SK-N-SH treated with all-trans-retinoic acid at 6 μM for 48 hours (cell line): Measurements from ENCODE around the gene PADI3.

ENCODE experiments used
- ATAC-seq: fragments of 200-7000 bp; cut with Tn5 transposase; 3 replicates; pipeline ENCODE4 v1.9.1; 2020; ENCODE audit warnings: mild to moderate bottlenecking, moderate library complexity
- ARNTL ChIP-seq: fragments of 450-650 bp; formaldehyde crosslinking; IDR thresholded peaks from 2 replicates; pipeline ENCODE4 v1.5.0; 2020; ENCODE audit warnings: low read depth, mild to moderate bottlenecking, moderate library complexity, borderline replicate concordance
- BACH2 ChIP-seq: fragments of 250-450 bp; sonication (Bioruptor Pico); IDR thresholded peaks from 2 replicates; pipeline ENCODE4 v1.9.0; 2021; ENCODE audit warnings: mild to moderate bottlenecking, borderline replicate concordance
- CREB5 ChIP-seq: fragments of 250-450 bp; sonication (Bioruptor Pico); IDR thresholded peaks from 2 replicates; pipeline ENCODE4 v1.5.1; 2020; ENCODE audit warnings: low read depth, mild to moderate bottlenecking, moderate library complexity
- CSRNP3 ChIP-seq: fragments of 250-450 bp; sonication (Bioruptor Pico); IDR thresholded peaks from 2 replicates; pipeline ENCODE4 v1.5.1; 2021; ENCODE audit warnings: mild to moderate bottlenecking, moderate library complexity
- ESRRG ChIP-seq: fragments of 250-450 bp; sonication (Bioruptor Pico); IDR thresholded peaks from 2 replicates; pipeline ENCODE4 v1.6.1; 2021; ENCODE audit warnings: mild to moderate bottlenecking
- GLIS3 ChIP-seq: fragments of 250-450 bp; sonication (Bioruptor Pico); IDR thresholded peaks from 2 replicates; pipeline ENCODE4 v1.5.0; 2020; ENCODE audit warnings: mild to moderate bottlenecking, moderate library complexity
- ISL1 ChIP-seq: fragments of 250-450 bp; sonication (Bioruptor Pico); IDR thresholded peaks from 2 replicates; pipeline ENCODE4 v2.1.2; 2022; ENCODE audit warnings: mild to moderate bottlenecking, moderate library complexity
- OSR1 ChIP-seq: fragments of 250-450 bp; sonication (Bioruptor Pico); IDR thresholded peaks from 2 replicates; pipeline ENCODE4 v1.8.0; 2022; ENCODE audit warnings: moderate library complexity, mild to moderate bottlenecking, inconsistent platforms
- PATZ1 ChIP-seq: fragments of 250-450 bp; sonication (Bioruptor Pico); IDR thresholded peaks from 2 replicates; pipeline ENCODE4 v1.8.0; 2020; ENCODE audit warnings: mild to moderate bottlenecking, moderate library complexity, borderline replicate concordance
- POU6F1 ChIP-seq: fragments of 250-450 bp; sonication (Bioruptor Pico); IDR thresholded peaks from 2 replicates; pipeline ENCODE4 v1.8.0; 2021; ENCODE audit warnings: low read depth, mild to moderate bottlenecking, moderate library complexity, borderline replicate concordance
- PPARA ChIP-seq: fragments of 250-450 bp; sonication (Bioruptor Pico); IDR thresholded peaks from 2 replicates; pipeline ENCODE4 v1.5.0; 2020; ENCODE audit warnings: mild to moderate bottlenecking, borderline replicate concordance
- RARB ChIP-seq: fragments of 250-450 bp; sonication (Bioruptor Pico); IDR thresholded peaks from 2 replicates; pipeline ENCODE4 v1.8.0; 2021; ENCODE audit warnings: mild to moderate bottlenecking, moderate library complexity
- SNAI2 ChIP-seq: fragments of 250-450 bp; sonication (Bioruptor Pico); IDR thresholded peaks from 2 replicates; pipeline ENCODE4 v1.5.0; 2020; ENCODE audit warnings: mild to moderate bottlenecking, moderate library complexity
- TCF4 ChIP-seq: fragments of 250-450 bp; sonication (Bioruptor Pico); IDR thresholded peaks from 2 replicates; pipeline ENCODE4 v1.8.0; 2021; ENCODE audit warnings: mild to moderate bottlenecking, moderate library complexity, borderline replicate concordance
- TOX ChIP-seq: fragments of 250-450 bp; sonication (Bioruptor Pico); IDR thresholded peaks from 2 replicates; pipeline ENCODE4 v1.8.0; 2021; ENCODE audit warnings: mild to moderate bottlenecking, moderate library complexity, borderline replicate concordance
- TSHZ2 ChIP-seq: fragments of 250-450 bp; sonication (Bioruptor Pico); IDR thresholded peaks from 2 replicates; pipeline ENCODE4 v1.5.0; 2020; ENCODE audit warnings: mild to moderate bottlenecking, moderate library complexity
- ZC3H10 ChIP-seq: fragments of 250-450 bp; sonication (Bioruptor Pico); IDR thresholded peaks from 2 replicates; pipeline ENCODE4 v1.5.1; 2021; ENCODE audit warnings: mild to moderate bottlenecking, moderate library complexity
- ZFP3 ChIP-seq: fragments of 250-450 bp; sonication (Bioruptor Pico); IDR thresholded peaks from 2 replicates; pipeline ENCODE4 v1.5.0; 2020; ENCODE audit warnings: mild to moderate bottlenecking, moderate library complexity
- ZFP30 ChIP-seq: fragments of 450-650 bp; formaldehyde crosslinking; IDR thresholded peaks from 2 replicates; pipeline ENCODE4 v1.5.0; 2022; ENCODE audit warnings: mild to moderate bottlenecking, moderate library complexity
- ZNF70 ChIP-seq: fragments of 450-650 bp; formaldehyde crosslinking; IDR thresholded peaks from 2 replicates; pipeline ENCODE4 v1.5.0; 2020; ENCODE audit warnings: mild to moderate bottlenecking, moderate library complexity
- ZNF8 ChIP-seq: fragments of 450-650 bp; formaldehyde crosslinking; IDR thresholded peaks from 2 replicates; pipeline ENCODE4 v1.5.0; 2020; ENCODE audit warnings: mild to moderate bottlenecking, moderate library complexity

The PADI3 gene

GRCh38 chr1:17211377-17211776, 37.5 kb upstream of the PADI3 start:
- TF ChIP-seq ARNTL (CRISPR knock-in tag) = no peak
- no peak for TF ChIP-seq POU6F1 (CRISPR knock-in tag)
- no peak for TF ChIP-seq TSHZ2 (CRISPR knock-in tag)
- TF ChIP-seq ESRRG (CRISPR knock-in tag) = no peak
- no peak for TF ChIP-seq ZFP3 (CRISPR knock-in tag)
- no peak for TF ChIP-seq RARB
- no peak for TF ChIP-seq ZNF70 (CRISPR knock-in tag)
- no peak for TF ChIP-seq ZNF8
- TF ChIP-seq GLIS3 (CRISPR knock-in tag) = no peak
- TF ChIP-seq OSR1 (CRISPR knock-in tag) = no peak
- TF ChIP-seq SNAI2 = no peak
- no peak for TF ChIP-seq CSRNP3 (CRISPR knock-in tag)
- TF ChIP-seq ZFP30 (CRISPR knock-in tag) = no peak
- TF ChIP-seq PPARA (CRISPR knock-in tag) = no peak
- TF ChIP-seq TOX = no peak
- no peak for TF ChIP-seq ISL1 (CRISPR knock-in tag)
- TF ChIP-seq ZC3H10 = no peak
- no peak for TF ChIP-seq CREB5 (CRISPR knock-in tag)
- no peak for TF ChIP-seq PATZ1 (CRISPR knock-in tag)
- no peak for ATAC-seq

- peak; percentile 4; the same call in 2 of the 3 replicates for ATAC-seq
- TF ChIP-seq BACH2 (CRISPR knock-in tag) (no peak), TCF4 (CRISPR knock-in tag) (no peak), CSRNP3 (CRISPR knock-in tag) (no peak), RARB (no peak), ESRRG (CRISPR knock-in tag) (no peak), CREB5 (CRISPR knock-in tag) (no peak), OSR1 (CRISPR knock-in tag) (no peak), POU6F1 (CRISPR knock-in tag) (no peak), PATZ1 (CRISPR knock-in tag) (no peak)
- TF ChIP-seq, all 23 proteins: peak for 0
Observed at GRCh38 chr1:17212009-17212408, 36.9 kb upstream of the PADI3 start.
